ENCODE measurements around the gene TP53TG5. TPM values are rescaled to one million over a fixed set of nuclear protein-coding genes. Genes with fewer than 3 reads are reported as not detected.

Gene TP53TG5
- total RNA-seq, 6 experiments from 2014 or later, result not detected

DNA sequence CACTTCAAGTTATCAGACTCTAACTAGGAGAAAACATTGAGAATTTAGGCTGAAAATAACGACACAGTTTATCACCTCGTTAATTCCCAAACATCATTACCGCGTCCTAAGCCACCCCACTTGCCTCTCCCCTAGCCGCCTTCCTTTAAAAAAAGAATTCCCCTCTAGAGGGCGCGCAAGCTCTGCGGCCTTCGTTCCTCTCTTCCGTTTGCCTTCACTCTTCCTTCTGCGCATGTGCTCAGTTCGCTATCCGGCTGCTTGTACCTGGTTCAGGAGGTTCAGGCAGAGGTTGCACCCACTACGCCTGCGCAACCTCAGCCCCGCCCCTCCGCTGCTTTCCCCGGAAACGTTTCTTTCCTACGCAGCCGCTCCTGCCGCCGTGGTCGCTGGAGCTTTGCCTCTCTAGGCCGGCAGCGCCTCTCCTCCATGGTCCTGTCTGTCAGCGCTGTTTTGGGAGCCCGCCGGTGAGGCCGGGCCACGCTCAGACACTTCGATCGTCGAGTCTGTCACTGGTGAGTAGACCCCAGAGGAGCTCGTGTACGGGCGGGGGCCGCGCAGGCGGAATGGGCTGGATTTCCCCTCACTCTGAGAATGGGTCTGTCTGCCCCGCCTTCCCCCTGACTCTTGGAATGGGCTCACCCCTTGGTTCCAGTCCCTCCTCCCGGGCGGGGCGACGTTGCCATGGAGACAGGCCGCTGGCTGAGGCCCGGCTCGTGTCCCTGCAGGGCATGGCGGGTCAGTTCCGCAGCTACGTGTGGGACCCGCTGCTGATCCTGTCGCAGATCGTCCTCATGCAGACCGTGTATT is 15.1 kb downstream of the TP53TG5 start, which contains the start of gene SYS1:
SYS1 (plus strand) TSS at position 353 of the 807 bp plus-strand sequence; CDS start at position 729, 376 bp downstream.
- WGBS (ENCODE audit: insufficient coverage, low coverage, low lambda C conversion rate, missing lambda C conversion rate), result under 1% methylated on average over 31 of the region's 55 CpGs

GRCh38 chr20:45361793-45362192 is 16.3 kb downstream of the TP53TG5 start:
- H3K27ac ChIP-seq, result peak overlapping the region; percentile 93 to 99 (median 99)
- H3K4me1 ChIP-seq, result peaks cover 0 to 61% (median 22%) of the 10 kb centered on the region in 4 donors
- DNase-seq, result peak in 1 of 3 donors; percentile 22
- H3K4me3 ChIP-seq, result peak overlapping the region in 2 of 3 donors; percentile 69 to 83
- H3K9me3 ChIP-seq, result no peaks in the 10 kb centered on the region
- peak; percentile 36 for TF ChIP-seq POLR2A (IDR thresholded peaks at IDR 0.05)
- TF ChIP-seq, protein P1, sequence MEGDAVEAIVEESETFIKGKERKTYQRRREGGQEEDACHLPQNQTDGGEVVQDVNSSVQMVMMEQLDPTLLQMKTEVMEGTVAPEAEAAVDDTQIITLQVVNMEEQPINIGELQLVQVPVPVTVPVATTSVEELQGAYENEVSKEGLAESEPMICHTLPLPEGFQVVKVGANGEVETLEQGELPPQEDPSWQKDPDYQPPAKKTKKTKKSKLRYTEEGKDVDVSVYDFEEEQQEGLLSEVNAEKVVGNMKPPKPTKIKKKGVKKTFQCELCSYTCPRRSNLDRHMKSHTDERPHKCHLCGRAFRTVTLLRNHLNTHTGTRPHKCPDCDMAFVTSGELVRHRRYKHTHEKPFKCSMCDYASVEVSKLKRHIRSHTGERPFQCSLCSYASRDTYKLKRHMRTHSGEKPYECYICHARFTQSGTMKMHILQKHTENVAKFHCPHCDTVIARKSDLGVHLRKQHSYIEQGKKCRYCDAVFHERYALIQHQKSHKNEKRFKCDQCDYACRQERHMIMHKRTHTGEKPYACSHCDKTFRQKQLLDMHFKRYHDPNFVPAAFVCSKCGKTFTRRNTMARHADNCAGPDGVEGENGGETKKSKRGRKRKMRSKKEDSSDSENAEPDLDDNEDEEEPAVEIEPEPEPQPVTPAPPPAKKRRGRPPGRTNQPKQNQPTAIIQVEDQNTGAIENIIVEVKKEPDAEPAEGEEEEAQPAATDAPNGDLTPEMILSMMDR (IDR thresholded peaks at IDR 0.05), result no peak
- 36% methylated on average over 6 of the region's 6 CpGs for WGBS (ENCODE audit: insufficient coverage, low coverage, low lambda C conversion rate, missing lambda C conversion rate)
- no peaks in the 10 kb centered on the region for H3K27me3 ChIP-seq
- intact Hi-C loops (cut with DNase I), result no loop called here
- ATAC-seq, result peak in 1 of 4 donors; percentile 2
- H3K36me3 ChIP-seq, result peaks cover 0 to 17% (median 4%) of the 10 kb centered on the region in 4 donors

More for the DNA sequence above, 15.1 kb downstream of the TP53TG5 start, which contains the start of gene SYS1:
- Histone ChIP-seq H3K36me3 (peaks cover 0 to 28% (median 10%) of the 10 kb centered on the region in 4 donors), H3K4me3 (peak within 1 kb of the TSS; percentile 69 to 89 (median 83)), H3K4me1 (peaks cover 0 to 52% (median 15%) of the 10 kb centered on the region in 4 donors), H3K27me3 (no peaks in the 10 kb centered on the region), H3K27ac (peak within 1 kb of the TSS; percentile 93 to 99 (median 99)), H3K9me3 (no peaks in the 10 kb centered on the region)
- DNase-seq, result peak; percentile 99
- TF ChIP-seq, protein P1 (IDR thresholded peaks at IDR 0.05), result peak; percentile 83 to 94 (median 90)
- TF ChIP-seq POLR2A (IDR thresholded peaks at IDR 0.05), result peak; percentile 98
- intact Hi-C loops (cut with DNase I), result no loop called here
- ATAC-seq, result peak; percentile 70 to 84 (median 73)

GRCh38 chr20:45359406-45360148 is 18.5 kb downstream of the TP53TG5 start:
- Histone ChIP-seq H3K4me1 (peaks cover 0 to 61% (median 23%) of the 10 kb centered on the region in 4 donors), H3K4me3 (peak overlapping the region in 1 of 3 donors; percentile 13), H3K9me3 (no peaks in the 10 kb centered on the region), H3K36me3 (no peaks in the 10 kb centered on the region), H3K27me3 (no peaks in the 10 kb centered on the region), H3K27ac (peak overlapping the region; percentile 93 to 99 (median 99))
- WGBS (ENCODE audit: insufficient coverage, low coverage, low lambda C conversion rate, missing lambda C conversion rate), result 14% methylated on average over 7 of the region's 9 CpGs
- peak; percentile 78 for TF ChIP-seq POLR2A (IDR thresholded peaks at IDR 0.05)
- TF ChIP-seq, protein P1 (IDR thresholded peaks at IDR 0.05), result no peak
- intact Hi-C loops (cut with DNase I), result no loop called here
- peak; percentile 80 to 88 (median 86) for DNase-seq
- ATAC-seq, result peak; percentile 34 to 57 (median 48)

GRCh38 chr20:45359069-45359405 is 19.1 kb downstream of the TP53TG5 start:
- H3K4me3 ChIP-seq, result peak overlapping the region in 1 of 3 donors; percentile 13
- TF ChIP-seq, protein P1 (IDR thresholded peaks at IDR 0.05), result no peak
- TF ChIP-seq POLR2A (IDR thresholded peaks at IDR 0.05), result peak; percentile 9
- H3K4me1 ChIP-seq, result peaks cover 0 to 59% (median 22%) of the 10 kb centered on the region in 4 donors

More at GRCh38 chr20:45359069-45359405, 19.1 kb downstream of the TP53TG5 start:
- Histone ChIP-seq H3K9me3 (no peaks in the 10 kb centered on the region), H3K27ac (peak overlapping the region; percentile 93 to 99 (median 99)), H3K36me3 (no peaks in the 10 kb centered on the region), H3K27me3 (no peaks in the 10 kb centered on the region)
- DNase-seq (peak; percentile 45 to 90 (median 81)), ATAC-seq (peak in 2 of 4 donors; percentile 11 to 54)
- intact Hi-C loops (cut with DNase I), result no loop called here
- 21% methylated on average over 6 of the region's 7 CpGs for WGBS (ENCODE audit: insufficient coverage, low coverage, low lambda C conversion rate, missing lambda C conversion rate)

Data from right lobe of liver (tissue), 6 donors.